Stimulated activated CD4-positive, alpha-beta T cell treated with anti-CD3 and anti-CD28 coated beads, TNF-alpha, amount 100 ng/mL, for 4 hours (primary cell): ENCODE results near the gene KCNK15.

Experiments
- DNase-seq, 3 experiments: peaks; one replicate each; pipeline ENCODE4 v3.0.0-alpha.2; 2020; ENCODE audit warnings: low read depth in 3 of 3

KCNK15 gene

DNA sequence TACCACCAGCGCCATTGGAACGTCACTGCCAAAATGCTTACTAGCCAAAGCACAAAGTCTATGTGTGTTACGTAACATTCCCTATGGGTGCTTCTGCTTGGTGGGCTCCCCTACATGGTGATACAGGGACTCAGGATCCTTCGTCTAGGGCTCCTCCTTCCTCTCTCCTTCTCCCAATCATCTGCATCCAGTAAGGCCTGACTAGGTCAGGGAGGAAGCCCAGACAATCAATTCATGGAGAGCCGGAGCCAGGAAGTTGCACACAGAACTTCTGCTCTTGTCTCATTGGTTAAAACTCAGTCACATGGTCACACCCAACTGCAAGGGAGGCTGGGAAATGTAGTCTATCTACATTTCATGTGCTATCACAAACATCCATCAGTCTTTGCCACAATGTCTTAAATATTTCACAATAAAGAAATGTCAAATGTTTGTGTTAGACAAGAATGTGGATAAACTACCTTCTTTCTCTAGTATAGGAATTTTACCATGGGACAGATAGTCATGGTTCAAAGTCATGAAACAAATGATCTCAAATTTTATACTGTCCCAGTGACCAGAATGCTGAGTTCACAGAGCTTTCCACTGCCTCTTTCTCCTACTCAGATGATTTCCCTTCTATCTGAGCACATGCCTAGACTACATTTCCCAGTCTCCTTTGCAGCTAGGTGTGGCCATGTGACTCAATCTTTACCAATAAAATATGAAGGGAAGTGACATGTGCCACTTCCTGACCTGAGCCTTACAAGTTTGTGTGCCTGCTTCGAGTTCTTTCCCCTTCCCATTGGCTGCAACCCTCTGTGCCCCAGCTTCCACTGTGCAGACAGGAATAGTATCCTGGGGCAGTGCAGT lies 9.3 kb upstream of the KCNK15 start:
- no peak for DNase-seq

- no peak for DNase-seq
Measured at GRCh38 chr20:44737116-44737515, 8.5 kb upstream of the KCNK15 start.

- DNase-seq = no peak
Measured at GRCh38 chr20:44738813-44739477, 6.7 kb upstream of the KCNK15 start.

DNA sequence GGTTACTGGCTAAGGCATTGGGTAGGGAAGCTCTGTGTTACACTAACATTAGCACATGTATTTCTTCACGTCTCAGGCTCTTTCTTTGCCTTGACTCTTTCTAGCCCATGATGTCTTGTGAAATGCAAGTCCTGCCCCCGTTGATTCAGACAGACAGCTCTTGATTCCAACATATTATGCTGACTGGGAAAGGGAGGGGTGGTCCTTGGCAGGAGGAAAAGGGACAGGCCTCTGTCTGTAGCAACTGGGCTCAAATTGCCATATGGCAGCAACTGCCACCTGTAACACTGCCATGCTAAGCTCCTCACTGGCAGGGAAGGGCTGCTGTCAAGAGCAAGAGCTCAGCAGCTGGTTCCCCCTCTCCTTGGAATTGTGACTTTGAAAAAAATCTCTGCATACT lies 5.7 kb upstream of the KCNK15 start:
- no peak for DNase-seq

DNA sequence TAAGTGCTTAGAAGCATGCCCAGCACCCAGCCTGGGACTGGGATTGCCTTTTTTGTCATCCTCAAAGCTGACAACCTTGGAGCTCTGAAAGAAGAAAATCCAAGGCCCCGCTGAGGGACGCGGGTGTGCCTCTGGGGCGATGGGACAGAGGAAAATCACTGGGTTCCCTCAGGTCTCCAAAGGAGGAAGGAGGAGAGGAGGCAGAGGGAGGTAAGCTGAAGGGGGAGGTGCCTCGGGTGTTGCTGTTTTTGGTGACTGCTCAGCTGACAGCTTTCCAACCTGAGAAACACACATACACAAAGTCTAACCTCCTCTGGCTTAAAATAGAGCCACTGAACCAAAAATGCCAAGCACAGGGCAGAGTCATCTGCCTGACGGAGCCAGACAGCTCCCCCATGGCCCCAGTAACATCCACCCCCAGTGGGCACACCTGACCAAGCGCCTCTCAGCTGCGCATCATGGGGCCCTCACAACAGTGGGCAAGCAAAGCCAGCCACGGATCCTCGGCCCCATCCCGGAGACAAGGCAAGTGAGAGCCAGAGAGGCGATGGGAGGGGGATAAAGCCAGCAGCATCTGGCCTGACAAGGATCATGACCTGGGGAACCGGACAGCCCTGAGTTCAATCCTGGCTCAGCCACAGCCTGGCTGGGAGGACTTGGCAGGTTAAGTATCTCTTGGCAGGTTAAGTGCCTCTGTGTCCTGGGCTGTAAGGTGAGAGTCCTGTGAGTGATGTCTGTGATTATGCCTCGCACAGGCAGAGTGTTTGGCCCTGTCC lies 3.2 kb upstream of the KCNK15 start:
- DNase-seq = no peak

- DNase-seq = no peak
Measured at GRCh38 chr20:44743080-44743701, 2.5 kb upstream of the KCNK15 start.

DNA sequence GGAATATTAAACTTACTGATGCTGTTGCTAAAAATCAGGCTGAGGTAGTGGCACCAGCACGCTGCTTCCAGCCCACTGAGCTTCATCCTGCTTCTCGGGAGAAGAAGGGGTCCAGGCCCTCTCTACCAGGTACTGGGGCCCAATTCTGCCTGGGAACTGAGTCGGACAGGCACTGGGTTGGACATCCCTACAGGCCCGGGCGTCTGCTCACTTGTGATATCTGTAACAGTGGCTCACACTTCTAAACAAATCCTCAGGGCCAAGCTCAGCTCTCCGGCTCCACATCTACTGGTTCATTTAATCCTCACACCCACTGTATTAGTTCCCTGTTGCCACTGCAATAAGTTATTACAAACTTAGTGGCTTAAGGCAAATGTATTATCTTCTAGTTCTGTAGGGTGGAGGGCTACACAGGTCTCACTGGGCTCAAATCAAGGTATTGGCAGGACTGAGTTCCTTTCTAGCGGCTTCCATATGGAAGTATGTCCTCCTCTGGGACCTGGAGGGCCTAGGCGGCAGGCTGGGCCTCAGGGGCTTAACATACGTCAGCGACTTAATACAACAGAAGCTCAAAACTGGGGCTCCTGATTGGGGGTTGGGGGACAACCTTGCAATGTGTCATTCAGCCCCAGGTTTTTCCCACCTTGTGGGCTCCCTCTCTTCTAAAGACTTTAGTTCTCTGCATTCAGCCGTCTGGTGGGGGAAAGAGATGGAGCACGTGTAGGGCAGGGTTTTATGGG lies 1.6 kb upstream of the KCNK15 start:
- DNase-seq = no peak

- no peak for DNase-seq
Measured at GRCh38 chr20:44745122-44745597, 505 bp upstream of the KCNK15 start.

DNA sequence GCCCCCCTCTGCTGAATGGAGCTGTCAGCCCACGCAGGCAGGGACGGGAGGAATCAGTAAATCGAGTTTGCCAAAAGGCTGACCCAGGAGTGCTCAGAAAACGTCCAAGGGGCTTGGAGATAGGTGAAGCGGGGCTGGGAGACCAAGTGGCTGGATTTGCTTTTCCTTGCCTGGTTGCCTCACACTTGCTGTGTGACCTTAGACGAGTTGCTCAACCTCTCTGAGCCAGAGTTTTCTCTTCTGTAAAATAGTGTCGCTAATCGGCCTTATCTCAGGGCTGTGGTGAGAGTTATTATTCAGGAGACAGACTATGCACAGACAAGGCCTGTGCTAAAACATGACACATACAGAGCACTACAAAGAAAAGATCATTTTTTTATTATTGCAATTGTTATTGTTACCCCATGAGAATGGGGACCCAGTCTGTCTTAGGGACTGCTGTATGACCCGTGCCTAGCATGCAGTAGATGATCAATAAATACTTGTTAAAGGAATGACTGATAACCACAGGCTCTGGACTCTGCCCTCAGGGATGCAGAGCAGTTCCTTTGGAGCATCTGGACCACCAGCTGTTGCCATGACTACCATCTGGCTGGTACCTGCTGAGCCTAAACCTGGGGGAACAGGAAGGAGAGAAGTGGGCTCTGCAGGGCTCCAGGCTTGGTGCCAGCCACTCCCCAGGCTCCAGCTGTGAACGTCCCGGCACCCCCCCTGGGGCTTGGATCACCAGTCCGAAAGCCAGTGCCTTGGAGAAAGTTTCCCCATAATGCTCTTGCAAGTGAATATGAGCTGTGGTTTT lies 901 bp downstream of the KCNK15 start:
- no peak for DNase-seq

DNA sequence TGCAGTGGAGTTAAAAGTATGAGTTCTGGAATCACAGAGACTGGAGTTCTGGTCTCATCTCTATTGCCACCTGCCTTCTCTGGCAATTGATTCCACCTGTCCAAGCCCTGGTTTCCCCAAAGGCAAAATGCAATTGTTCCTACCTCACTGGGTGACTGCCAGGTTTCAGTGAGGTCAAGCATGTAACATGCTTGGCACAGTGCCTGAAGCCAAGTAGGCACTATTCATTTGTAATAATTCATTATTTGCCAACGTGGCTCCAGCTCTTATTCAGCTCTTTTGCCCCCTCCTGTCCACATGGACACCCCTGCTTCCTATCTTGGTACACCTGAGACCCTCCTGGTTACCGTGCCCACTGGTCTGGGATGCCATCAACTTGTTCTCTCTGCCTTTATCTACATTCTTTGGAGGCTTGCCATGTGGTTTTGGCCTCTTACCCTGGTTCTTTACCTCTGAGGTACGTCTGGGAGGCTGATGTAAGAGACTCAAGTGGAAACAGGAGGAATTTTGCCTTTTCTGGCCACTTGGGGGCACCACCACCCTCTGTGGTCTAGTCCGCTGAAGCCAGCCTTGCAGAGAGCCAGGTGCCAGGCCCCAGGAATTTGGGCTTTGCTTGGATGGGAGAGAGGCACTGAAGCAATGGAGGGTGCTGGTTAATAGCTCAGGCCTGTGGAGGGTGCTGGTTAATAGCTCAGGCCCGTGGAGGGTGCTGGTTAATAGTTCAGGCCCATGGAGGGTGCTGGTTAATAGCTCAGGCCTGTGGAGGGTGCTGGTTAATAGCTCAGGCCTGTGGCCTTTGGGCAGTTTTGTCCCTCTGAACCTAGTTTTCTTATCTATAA lies 1.7 kb downstream of the KCNK15 start:
- peak; percentile 31 to 39 (median 31) for DNase-seq

- DNase-seq = no peak
Measured at GRCh38 chr20:44748005-44748370, 2.3 kb downstream of the KCNK15 start.

DNA sequence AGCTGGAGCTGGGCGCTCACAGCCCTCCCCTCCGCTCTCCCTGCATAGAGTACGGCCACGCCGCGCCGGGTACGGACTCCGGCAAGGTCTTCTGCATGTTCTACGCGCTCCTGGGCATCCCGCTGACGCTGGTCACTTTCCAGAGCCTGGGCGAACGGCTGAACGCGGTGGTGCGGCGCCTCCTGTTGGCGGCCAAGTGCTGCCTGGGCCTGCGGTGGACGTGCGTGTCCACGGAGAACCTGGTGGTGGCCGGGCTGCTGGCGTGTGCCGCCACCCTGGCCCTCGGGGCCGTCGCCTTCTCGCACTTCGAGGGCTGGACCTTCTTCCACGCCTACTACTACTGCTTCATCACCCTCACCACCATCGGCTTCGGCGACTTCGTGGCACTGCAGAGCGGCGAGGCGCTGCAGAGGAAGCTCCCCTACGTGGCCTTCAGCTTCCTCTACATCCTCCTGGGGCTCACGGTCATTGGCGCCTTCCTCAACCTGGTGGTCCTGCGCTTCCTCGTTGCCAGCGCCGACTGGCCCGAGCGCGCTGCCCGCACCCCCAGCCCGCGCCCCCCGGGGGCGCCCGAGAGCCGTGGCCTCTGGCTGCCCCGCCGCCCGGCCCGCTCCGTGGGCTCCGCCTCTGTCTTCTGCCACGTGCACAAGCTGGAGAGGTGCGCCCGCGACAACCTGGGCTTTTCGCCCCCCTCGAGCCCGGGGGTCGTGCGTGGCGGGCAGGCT lies 4.6 kb downstream of the KCNK15 start:
- DNase-seq = no peak

DNA sequence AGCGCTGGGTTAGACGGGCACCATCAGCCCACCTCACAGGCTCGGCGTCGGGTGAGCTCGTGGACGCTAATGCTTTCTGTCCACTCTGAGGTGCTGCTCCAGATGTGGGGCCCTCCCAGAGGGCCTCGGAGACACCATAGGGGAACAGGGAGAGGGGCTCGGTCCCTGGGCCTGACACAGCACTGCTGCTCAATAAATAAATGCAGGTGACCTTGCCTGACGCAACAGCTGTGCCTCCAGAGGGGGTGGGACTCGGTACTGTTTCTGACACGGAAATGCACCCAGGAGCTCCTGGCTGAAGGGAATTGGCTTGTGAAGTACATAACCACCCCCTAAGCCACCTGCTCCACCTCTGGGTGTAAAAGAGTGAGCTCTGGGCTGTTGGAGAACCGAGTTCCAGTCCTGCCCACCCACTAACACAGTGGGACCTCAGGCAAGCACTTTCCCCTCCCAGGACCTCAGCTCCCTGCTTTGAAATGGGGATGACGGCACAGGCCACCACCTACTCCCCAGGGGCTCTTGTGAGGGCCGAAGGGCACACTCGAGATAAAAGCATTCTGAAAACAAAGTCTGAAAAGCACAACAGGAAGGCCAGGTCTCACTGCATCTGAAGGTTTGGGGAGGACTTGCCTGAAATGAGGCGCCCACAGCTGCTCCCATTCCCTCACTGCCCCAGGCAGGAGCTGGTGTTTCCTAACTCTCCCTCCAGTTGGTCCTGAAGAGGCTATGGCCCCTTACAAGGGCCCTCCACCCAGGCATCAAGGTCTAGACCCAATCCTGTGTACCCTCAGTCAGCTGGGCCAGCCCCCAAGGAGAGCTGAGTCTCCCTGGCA lies 6.7 kb downstream of the KCNK15 start:
- DNase-seq = no peak

- no peak for DNase-seq
Measured at GRCh38 chr20:44754554-44754953, 8.9 kb downstream of the KCNK15 start.

GRCh38 chr20:44756011-44756688 lies 10.5 kb downstream of the KCNK15 start:
- no peak for DNase-seq

GRCh38 chr20:44756956-44757355 lies 11.3 kb downstream of the KCNK15 start:
- no peak for DNase-seq
